ENCODE measurements around the gene PXN. TPM values are rescaled to one million over a fixed set of nuclear protein-coding genes. Genes with fewer than 3 reads are reported as not detected.
"Not testable (repeated sequence)": the region's sequence is repeated elsewhere in the genome, so short reads cannot be mapped to it uniquely, and the experiment has no call there.

PXN gene
- total and polyA plus RNA-seq, 2 of the 13 experiments (the other 11 are each of a cell fraction or from before 2014, with no cell fraction given) = 13.6 to 14.2 TPM

DNA sequence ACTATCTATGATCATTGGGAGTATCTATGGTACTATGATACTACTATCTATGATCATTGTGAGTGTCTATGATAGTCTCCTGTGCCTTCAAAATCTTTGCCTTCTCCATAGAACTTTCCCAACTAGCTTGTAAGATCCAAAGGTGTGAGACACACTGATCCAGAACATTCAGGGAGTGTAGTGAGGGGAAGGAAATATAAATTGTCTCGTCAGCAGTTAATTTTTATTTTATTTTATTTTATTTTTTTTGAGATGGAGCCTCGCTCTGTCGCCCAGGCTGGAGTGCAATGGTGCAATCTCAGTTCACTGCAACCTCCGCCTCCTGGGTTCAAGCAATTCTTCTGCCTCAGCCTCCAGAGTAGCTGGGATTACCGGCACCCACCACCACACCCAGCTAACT lies 58.7 kb downstream of the PXN start:
- Histone ChIP-seq H3K36me3 (replicated peaks in 1 of 2; ENCODE audit: control insufficient read depth in 1 of 2, insufficient read depth in 2 of 2, low read length in 2 of 2) (peaks cover 12 to 28% of the 10 kb centered on the region in 2 experiments; a peak in 4 of 5 replicates), H3K4me1 (ENCODE audit: insufficient read depth, low read length) (peaks cover 10% of the 10 kb centered on the region; the same call in 1 of the 2 replicates)
- WGBS (ENCODE audit: low lambda C conversion rate) = over 99% methylated on average over 5 of the region's 5 CpGs
- H3K9me3 ChIP-seq (ENCODE audit: low read length); H2AFZ ChIP-seq (ENCODE audit: low read length); H3K27ac ChIP-seq (ENCODE audit: extremely low read length, insufficient read depth, low read length); intact Hi-C loops (cut with micrococcal nuclease; ENCODE audit: unreplicated experiment); H3K9ac ChIP-seq (ENCODE audit: insufficient read depth, low read depth, low read length); H3K27me3 ChIP-seq (ENCODE audit: control insufficient read depth in 1 of 2, insufficient read depth in 2 of 2, low read length in 2 of 2); H4K20me1 ChIP-seq (ENCODE audit: insufficient read depth, low read length); FAIRE-seq; in situ Hi-C loops (cut with HindIII; ENCODE audit: extremely low pct_ligation_motif_present, low pct_unique_long_range_greater_than_20kb); H3K4me2 ChIP-seq (ENCODE audit: low read depth, low read length); H3K4me3 ChIP-seq (replicated peaks in 1 of 3; ENCODE audit: insufficient read depth in 1 of 3, low read depth in 2 of 3, low read length in 3 of 3); H3K79me2 ChIP-seq (ENCODE audit: insufficient read depth, low read length); DNase-seq (ENCODE audit: low spot score); ATAC-seq; BruUV-seq (replicated peaks); CTCF ChIA-PET (ENCODE audit: low intra/inter-chr PET ratio, low total read pairs): not testable (repeated sequence)
- peak; percentile 59; the same call in 1 of the 2 replicates for TF ChIP-seq MAFF (IDR thresholded peaks at IDR 0.05; ENCODE audit: low read depth, low read length)
- TF ChIP-seq MAFK (conservative IDR thresholded peaks at IDR 0.05 in 1 of 2, IDR thresholded peaks at IDR 0.05 in 1 of 2; ENCODE audit: low read length in 2 of 2) = peak in 1 of 2 experiments; percentile 86; a peak in 3 of 4 replicates
- POLR2A ChIA-PET = interaction anchor here (2.1 kb wide), 1 partner anchor 13 kb away, joined by 5 read pairs; no protein-coding TSS in a partner anchor

DNA sequence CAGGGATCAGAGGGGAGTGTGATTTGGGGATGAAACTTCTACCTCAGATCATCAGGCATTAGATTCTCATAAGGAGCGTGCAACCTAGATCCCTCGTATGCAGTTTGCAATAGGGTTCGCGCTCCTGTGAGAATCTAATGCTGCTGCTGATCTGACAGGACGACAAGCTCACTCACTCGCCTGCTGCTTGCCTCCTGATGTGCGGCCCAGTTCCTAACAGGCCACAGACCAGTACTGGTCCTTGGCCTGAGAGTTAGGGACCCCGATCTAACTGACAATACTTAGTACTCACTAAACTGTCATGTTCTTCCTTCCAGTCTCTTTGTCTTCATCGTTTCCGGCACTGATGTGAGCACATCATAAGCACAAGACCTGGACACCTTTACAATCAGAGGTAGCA lies 59.3 kb downstream of the PXN start:
- FAIRE-seq (no peak), ATAC-seq (no peak), DNase-seq (ENCODE audit: low spot score) (no peak)
- CTCF ChIA-PET (ENCODE audit: low intra/inter-chr PET ratio, low total read pairs) = no interaction called here
- H3K4me1 ChIP-seq (ENCODE audit: insufficient read depth, low read length) = peaks cover 10% of the 10 kb centered on the region; the same call in 1 of the 2 replicates
- H3K4me2 ChIP-seq (ENCODE audit: low read depth, low read length) = no peak overlapping the region
- H4K20me1 ChIP-seq (ENCODE audit: insufficient read depth, low read length) = no peaks in the 10 kb centered on the region
- no peak overlapping the region for H3K27ac ChIP-seq (ENCODE audit: extremely low read length, insufficient read depth, low read length)
- peaks cover 10 to 26% of the 10 kb centered on the region in 2 experiments; a peak in 3 of 5 replicates for H3K36me3 ChIP-seq (replicated peaks in 1 of 2; ENCODE audit: control insufficient read depth in 1 of 2, insufficient read depth in 2 of 2, low read length in 2 of 2)
- in situ Hi-C loops (cut with HindIII; ENCODE audit: extremely low pct_ligation_motif_present, low pct_unique_long_range_greater_than_20kb) = no loop called here
- intact Hi-C loops (cut with micrococcal nuclease; ENCODE audit: unreplicated experiment) = no loop called here
- POLR2A ChIA-PET = interaction anchor here (2.1 kb wide), 1 partner anchor 14 kb away, joined by 5 read pairs; no protein-coding TSS in a partner anchor
- H3K4me3 ChIP-seq (replicated peaks in 1 of 3; ENCODE audit: insufficient read depth in 1 of 3, low read depth in 2 of 3, low read length in 3 of 3) = no peak overlapping the region
- H3K9me3 ChIP-seq (ENCODE audit: low read length) = no peaks in the 10 kb centered on the region
- H2AFZ ChIP-seq (ENCODE audit: low read length) = no peak overlapping the region
- no TSS peak for BruUV-seq (replicated peaks)
- H3K27me3 ChIP-seq (ENCODE audit: control insufficient read depth in 1 of 2, insufficient read depth in 2 of 2, low read length in 2 of 2) = no peaks in the 10 kb centered on the region
- WGBS (ENCODE audit: low lambda C conversion rate) = 95% methylated on average over 10 of the region's 10 CpGs
- peaks cover 5% of the 10 kb centered on the region for H3K79me2 ChIP-seq (ENCODE audit: insufficient read depth, low read length)
- H3K9ac ChIP-seq (ENCODE audit: insufficient read depth, low read depth, low read length) = no peak overlapping the region
- no peak for TF ChIP-seq ZNF550 (CRISPR knock-in tag; IDR thresholded peaks at IDR 0.05; ENCODE audit: borderline replicate concordance)
- no peak for TF ChIP-seq ZNF607 (CRISPR knock-in tag; IDR thresholded peaks at IDR 0.05; ENCODE audit: borderline replicate concordance)
- TF ChIP-seq ZNF552 (CRISPR knock-in tag; IDR thresholded peaks at IDR 0.05; ENCODE audit: borderline replicate concordance) = no peak
- TF ChIP-seq MAFG (CRISPR knock-in tag; IDR thresholded peaks at IDR 0.05) = no peak
- TF ChIP-seq ESRRA (CRISPR knock-in tag; IDR thresholded peaks at IDR 0.05; ENCODE audit: low read depth) = no peak
- TF ChIP-seq SIX1 (CRISPR knock-in tag; IDR thresholded peaks at IDR 0.05; ENCODE audit: borderline replicate concordance) = no peak
- TF ChIP-seq CEBPB (IDR thresholded peaks at IDR 0.05; ENCODE audit: borderline replicate concordance, low read depth, low read length) = no peak
- no peak for TF ChIP-seq ZNF333 (CRISPR knock-in tag; IDR thresholded peaks at IDR 0.05; ENCODE audit: borderline replicate concordance)
- no peak for TF ChIP-seq ZNF619 (CRISPR knock-in tag; IDR thresholded peaks at IDR 0.05)
- TF ChIP-seq CBX2 (IDR thresholded peaks at IDR 0.05; ENCODE audit: low read depth, low read length) = no peak
- no peak for TF ChIP-seq CBX2 (CRISPR knock-in tag; IDR thresholded peaks at IDR 0.05; ENCODE audit: low read depth)
- TF ChIP-seq TMF1 (CRISPR knock-in tag; IDR thresholded peaks at IDR 0.05; ENCODE audit: low read depth) = no peak
- no peak for TF ChIP-seq FOXA3 (CRISPR knock-in tag; IDR thresholded peaks at IDR 0.05)
- TF ChIP-seq, protein P1, sequence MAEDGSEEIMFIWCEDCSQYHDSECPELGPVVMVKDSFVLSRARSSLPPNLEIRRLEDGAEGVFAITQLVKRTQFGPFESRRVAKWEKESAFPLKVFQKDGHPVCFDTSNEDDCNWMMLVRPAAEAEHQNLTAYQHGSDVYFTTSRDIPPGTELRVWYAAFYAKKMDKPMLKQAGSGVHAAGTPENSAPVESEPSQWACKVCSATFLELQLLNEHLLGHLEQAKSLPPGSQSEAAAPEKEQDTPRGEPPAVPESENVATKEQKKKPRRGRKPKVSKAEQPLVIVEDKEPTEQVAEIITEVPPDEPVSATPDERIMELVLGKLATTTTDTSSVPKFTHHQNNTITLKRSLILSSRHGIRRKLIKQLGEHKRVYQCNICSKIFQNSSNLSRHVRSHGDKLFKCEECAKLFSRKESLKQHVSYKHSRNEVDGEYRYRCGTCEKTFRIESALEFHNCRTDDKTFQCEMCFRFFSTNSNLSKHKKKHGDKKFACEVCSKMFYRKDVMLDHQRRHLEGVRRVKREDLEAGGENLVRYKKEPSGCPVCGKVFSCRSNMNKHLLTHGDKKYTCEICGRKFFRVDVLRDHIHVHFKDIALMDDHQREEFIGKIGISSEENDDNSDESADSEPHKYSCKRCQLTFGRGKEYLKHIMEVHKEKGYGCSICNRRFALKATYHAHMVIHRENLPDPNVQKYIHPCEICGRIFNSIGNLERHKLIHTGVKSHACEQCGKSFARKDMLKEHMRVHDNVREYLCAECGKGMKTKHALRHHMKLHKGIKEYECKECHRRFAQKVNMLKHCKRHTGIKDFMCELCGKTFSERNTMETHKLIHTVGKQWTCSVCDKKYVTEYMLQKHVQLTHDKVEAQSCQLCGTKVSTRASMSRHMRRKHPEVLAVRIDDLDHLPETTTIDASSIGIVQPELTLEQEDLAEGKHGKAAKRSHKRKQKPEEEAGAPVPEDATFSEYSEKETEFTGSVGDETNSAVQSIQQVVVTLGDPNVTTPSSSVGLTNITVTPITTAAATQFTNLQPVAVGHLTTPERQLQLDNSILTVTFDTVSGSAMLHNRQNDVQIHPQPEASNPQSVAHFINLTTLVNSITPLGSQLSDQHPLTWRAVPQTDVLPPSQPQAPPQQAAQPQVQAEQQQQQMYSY (CRISPR knock-in tag; IDR thresholded peaks at IDR 0.05) = no peak
- TF ChIP-seq FOXK2 (IDR thresholded peaks at IDR 0.05) = no peak
- no peak for TF ChIP-seq BCL6 (CRISPR knock-in tag; IDR thresholded peaks at IDR 0.05)

All from HepG2 (cell line).